Testis (tissue), 3 donors: ENCODE measurements around the gene ANGPTL4. TPM values are rescaled to one million over a fixed set of nuclear protein-coding genes. Genes with fewer than 3 reads are reported as not detected.
"Not testable (repeated sequence)": the region's sequence is repeated elsewhere in the genome, so short reads cannot be mapped to it uniquely, and the experiment has no call there.

ENCODE experiments used
- DNase-seq: peaks from one replicate; pipeline ENCODE4 v3.0.0-alpha.2; 2019
- H3K27ac ChIP-seq, 2 donors: fragments of 200-600 bp; sonication (generic); one replicate each; pipeline ENCODE4 v1.5.1; 2019
- H3K27me3 ChIP-seq: fragments of 200-600 bp; sonication (generic); one replicate; pipeline ENCODE4 v1.5.1; 2019
- H3K36me3 ChIP-seq: fragments of 200-600 bp; sonication (generic); one replicate; pipeline ENCODE4 v1.5.1; 2017; ENCODE audit warnings: low read depth; ENCODE audit errors: missing control alignments
- H3K4me1 ChIP-seq: fragments of 200-600 bp; sonication (generic); one replicate; pipeline ENCODE4 v1.5.1; 2019
- H3K4me3 ChIP-seq, 2 donors: fragments of 200-600 bp; sonication (generic); one replicate each; pipeline ENCODE4 v1.5.1; 2017 to 2019
- H3K9me3 ChIP-seq: fragments of 200-600 bp; sonication (generic); one replicate; pipeline ENCODE4 v1.5.1; 2017
- POLR2A ChIP-seq: fragments of 450-650 bp; IDR thresholded peaks from one replicate; pipeline ENCODE4 v1.6.1; 2017; ENCODE audit warnings: antibody characterized with exemption, mild to moderate bottlenecking, moderate library complexity
- WGBS, 2 donors: methylation state at CpG; one replicate each; pipeline ENCODE4 v1.1.5; 2018; 5-methylcytosine and 5-hydroxymethylcytosine counted together
- intact Hi-C: fragments of 100-400 bp; cut with DNase I; formaldehyde crosslinking; loops from one replicate; pipeline ENCODE4 v1.15.1; 2023; ENCODE audit warnings: low total_unique reads
- polyA plus RNA-seq: library from polyadenylated mRNA; stranded (reverse); fragments of 350-450 nt; fragmentation: Illumina TruSeq; extraction: RNeasy Lipid Tissue Mini Kit (QIAGEN cat#74804); gene quantifications from one replicate; pipeline ENCODE4 v1.2.3, GENCODE V29; 2014; ENCODE audit warnings: low read depth, low replicate concordance; ENCODE audit not compliant: insufficient read depth
- total RNA-seq, 2 donors: library from RNA; depleted of rRNA; stranded (reverse); fragments of >200 nt; gene quantifications; one replicate each; pipeline ENCODE4 v1.2.3, GENCODE V29; 2016
- TF ChIP-seq, protein P1 (sequence below), 3 experiments: fragments of 450-650 bp in 2 of 3; fragments of 200-600 bp in 1 of 3; sonication (generic) in 1 of 3; IDR thresholded peaks; one replicate each; pipeline ENCODE4 v1.5.1; 2016 to 2019; ENCODE audit warnings: antibody characterized with exemption in 3 of 3, mild to moderate bottlenecking in 2 of 3, moderate library complexity in 1 of 3

ANGPTL4 gene
- total and polyA plus RNA-seq, 3 donors from 2014 or later, result 10.0 to 18.5 (median 10.2) TPM

DNA sequence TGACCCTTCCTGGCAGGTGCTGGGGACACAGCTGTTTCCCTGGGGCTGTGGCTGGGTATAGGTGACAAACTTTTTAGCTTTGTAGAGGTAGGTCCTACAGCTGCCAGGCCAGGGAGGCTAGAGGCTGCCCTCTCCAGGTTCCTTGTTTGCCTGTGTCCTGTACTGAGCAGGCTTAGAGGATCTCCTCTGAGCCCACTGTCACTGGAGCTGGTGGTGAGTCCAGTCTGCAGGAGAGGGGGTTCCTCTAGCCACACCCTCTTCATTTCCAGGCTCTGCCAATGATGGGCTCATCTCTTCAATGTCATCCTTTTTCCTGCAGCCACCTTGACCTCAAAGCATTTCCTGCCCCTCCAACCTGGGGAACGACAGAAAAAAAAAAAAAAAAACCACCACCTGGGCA is 13.6 kb downstream of the ANGPTL4 start:
- no peaks in the 10 kb centered on the region for H3K9me3 ChIP-seq
- H3K36me3 ChIP-seq, result no peaks in the 10 kb centered on the region
- TF ChIP-seq, protein P1, sequence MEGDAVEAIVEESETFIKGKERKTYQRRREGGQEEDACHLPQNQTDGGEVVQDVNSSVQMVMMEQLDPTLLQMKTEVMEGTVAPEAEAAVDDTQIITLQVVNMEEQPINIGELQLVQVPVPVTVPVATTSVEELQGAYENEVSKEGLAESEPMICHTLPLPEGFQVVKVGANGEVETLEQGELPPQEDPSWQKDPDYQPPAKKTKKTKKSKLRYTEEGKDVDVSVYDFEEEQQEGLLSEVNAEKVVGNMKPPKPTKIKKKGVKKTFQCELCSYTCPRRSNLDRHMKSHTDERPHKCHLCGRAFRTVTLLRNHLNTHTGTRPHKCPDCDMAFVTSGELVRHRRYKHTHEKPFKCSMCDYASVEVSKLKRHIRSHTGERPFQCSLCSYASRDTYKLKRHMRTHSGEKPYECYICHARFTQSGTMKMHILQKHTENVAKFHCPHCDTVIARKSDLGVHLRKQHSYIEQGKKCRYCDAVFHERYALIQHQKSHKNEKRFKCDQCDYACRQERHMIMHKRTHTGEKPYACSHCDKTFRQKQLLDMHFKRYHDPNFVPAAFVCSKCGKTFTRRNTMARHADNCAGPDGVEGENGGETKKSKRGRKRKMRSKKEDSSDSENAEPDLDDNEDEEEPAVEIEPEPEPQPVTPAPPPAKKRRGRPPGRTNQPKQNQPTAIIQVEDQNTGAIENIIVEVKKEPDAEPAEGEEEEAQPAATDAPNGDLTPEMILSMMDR (IDR thresholded peaks at IDR 0.05), result no peak
- no peak for TF ChIP-seq POLR2A
- no peak overlapping the region for H3K4me3 ChIP-seq
- intact Hi-C loops, result no loop called here
- 37 to 64% methylated on average over 1 of the region's 1 CpG for WGBS, 2 donors
- peaks cover 10% of the 10 kb centered on the region for H3K4me1 ChIP-seq
- no peak overlapping the region for H3K27ac ChIP-seq
- no peak for DNase-seq
- H3K27me3 ChIP-seq, result no peaks in the 10 kb centered on the region

DNA sequence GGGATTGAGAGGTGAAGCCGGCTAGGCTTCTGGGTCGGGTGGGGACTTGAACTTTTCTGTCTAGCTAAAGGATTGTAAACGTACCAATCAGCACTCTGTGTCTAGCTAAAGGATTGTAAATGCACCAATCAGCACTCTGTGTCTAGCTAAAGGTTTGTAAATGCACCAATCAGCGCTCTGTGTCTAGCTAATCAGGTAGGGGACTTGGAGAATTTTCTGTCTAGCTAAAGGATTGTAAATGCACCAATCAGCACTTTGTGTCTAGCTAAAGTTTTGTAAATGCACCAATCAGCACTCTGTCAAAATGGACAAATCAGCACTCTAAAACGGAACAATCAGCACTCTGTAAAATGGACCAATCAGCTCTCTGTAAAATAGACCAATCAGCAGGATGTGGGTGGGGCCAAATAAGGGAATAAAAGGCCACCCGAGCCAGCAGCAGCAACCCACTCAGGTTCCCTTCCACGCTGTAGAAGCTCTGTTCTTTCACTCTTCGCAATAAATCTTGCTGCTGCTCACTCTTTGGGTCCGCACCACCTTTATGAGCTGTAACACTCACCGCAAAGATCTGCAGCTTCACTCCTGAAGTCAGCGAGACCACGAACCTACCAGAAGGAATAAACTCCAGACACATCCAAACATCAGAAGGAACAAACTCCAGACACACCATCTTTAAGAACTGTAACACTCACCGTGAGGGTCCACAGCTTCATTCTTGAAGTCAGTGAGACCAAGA is 15.4 kb downstream of the ANGPTL4 start:
- WGBS, 2 donors, result 95 to 96% methylated on average over 13 of the region's 13 CpGs
- H3K9me3 ChIP-seq, H3K4me3 ChIP-seq, DNase-seq, intact Hi-C loops, H3K27me3 ChIP-seq, H3K27ac ChIP-seq, H3K36me3 ChIP-seq, H3K4me1 ChIP-seq: not testable (repeated sequence)

DNA sequence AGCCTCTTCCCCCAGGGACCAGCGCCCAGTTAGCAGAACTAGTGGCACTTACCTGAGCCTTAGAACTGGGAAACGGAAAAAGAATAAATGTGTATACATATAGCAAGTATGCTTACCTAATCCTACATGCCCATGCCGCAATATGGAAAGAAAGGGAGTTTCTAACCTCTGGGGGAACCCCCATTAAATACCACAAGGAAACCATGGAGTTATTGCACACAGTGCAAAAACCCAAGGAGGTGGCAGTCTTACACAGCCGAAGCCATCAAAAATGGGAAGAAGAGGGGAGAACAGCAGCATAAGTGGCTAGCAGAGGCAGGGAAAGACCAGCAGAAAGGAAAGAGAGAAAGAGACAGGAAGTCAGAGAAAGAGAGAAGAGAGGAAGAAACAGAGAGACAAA is 20.6 kb downstream of the ANGPTL4 start:
- WGBS, 2 donors, result 90 to 94% methylated on average over 4 of the region's 4 CpGs
- H3K4me3 ChIP-seq, H3K4me1 ChIP-seq, H3K9me3 ChIP-seq, intact Hi-C loops, H3K27me3 ChIP-seq, H3K36me3 ChIP-seq, DNase-seq, H3K27ac ChIP-seq: not testable (repeated sequence)

DNA sequence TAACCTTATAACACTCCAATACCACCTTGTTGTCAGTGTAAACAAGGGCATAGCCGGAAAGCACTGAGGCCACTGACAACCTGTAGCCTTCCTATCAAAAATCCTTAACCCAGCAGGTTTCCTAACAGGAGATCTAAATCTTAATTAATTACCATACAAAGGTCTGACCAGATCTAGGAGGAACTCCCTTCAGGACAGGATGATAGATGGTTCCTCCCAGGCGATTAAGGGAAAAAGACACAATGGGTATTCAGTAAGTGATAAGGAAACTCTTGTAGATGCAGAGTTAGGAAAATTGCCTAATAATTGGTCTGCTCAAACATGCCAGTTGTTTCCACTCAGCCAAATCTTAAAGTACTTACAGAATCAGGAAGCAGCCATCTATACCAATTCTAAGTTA is 21.1 kb downstream of the ANGPTL4 start:
- H3K27me3 ChIP-seq, H3K4me1 ChIP-seq, H3K9me3 ChIP-seq, H3K27ac ChIP-seq, H3K4me3 ChIP-seq, intact Hi-C loops, H3K36me3 ChIP-seq, DNase-seq: not testable (repeated sequence)
- 71 to 75% methylated on average over 2 of the region's 2 CpGs for WGBS, 2 donors

DNA sequence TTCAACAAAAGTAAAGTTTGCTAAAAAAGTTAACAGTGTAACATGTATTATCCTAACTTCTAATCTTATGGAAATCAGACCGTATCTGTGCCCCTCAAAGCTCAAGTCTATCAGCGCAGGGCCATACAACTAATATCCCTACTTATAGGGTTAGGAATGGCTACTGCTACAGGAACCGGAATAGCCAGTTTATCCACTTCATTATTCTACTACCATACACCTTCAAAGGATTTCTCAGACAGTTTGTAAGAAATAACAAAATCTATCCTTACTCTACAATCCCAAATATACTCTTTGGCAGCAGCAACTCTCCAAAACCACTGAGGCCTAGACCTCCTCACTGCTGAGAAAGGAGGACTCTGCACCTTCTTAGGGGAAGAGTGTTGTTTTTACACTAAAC is 21.6 kb downstream of the ANGPTL4 start:
- intact Hi-C loops, H3K27ac ChIP-seq, H3K4me3 ChIP-seq, H3K9me3 ChIP-seq, H3K27me3 ChIP-seq, H3K4me1 ChIP-seq, DNase-seq, H3K36me3 ChIP-seq: not testable (repeated sequence)
- 87 to 93% methylated on average over 3 of the region's 3 CpGs for WGBS, 2 donors

DNA sequence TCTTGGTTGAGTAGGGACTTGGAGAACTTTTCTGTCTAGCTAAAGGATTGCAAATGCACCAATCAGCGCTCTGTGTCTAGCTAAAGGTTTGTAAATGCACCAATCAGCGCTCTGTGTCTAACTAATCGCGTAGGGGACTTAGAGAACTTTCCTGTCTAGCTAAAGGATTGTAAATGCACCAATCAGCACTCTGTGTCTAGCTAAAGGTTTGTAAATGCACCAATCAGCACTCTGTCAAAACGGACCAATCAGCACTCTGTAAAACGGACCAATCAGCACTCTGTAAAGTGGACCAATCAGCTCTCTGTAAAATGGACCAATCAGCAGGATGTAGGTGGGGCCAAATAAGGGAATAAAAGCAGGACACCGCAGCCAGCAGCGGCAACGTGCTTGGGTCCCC is 22.5 kb downstream of the ANGPTL4 start:
- H3K27ac ChIP-seq, H3K4me1 ChIP-seq, DNase-seq, H3K36me3 ChIP-seq, H3K27me3 ChIP-seq, H3K9me3 ChIP-seq, H3K4me3 ChIP-seq, intact Hi-C loops: not testable (repeated sequence)
- WGBS, 2 donors, result 82 to 92% methylated on average over 9 of the region's 9 CpGs

DNA sequence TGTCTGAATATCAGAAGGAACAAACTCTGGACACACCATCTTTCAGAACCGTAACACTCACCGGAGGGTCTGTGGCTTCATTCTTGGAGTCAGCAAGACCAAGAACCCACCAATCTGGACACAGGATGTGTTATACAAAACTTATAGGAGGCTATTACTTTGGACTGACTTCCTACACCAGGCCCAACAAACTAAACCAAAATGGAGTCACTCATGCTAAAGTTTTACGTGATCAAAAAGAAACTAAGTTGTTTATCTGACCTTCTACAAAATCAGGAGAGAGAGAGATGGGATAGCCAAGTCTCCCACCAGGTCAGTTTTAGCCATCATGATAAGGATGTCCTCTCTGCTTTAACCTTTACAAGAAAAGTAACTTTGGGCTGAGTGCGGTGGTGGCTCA is 23.0 kb downstream of the ANGPTL4 start:
- Histone ChIP-seq H3K36me3 (no peaks in the 10 kb centered on the region), H3K4me1 (peaks cover 12% of the 10 kb centered on the region), H3K27ac (no peak overlapping the region), H3K4me3 (no peak overlapping the region), H3K27me3 (no peaks in the 10 kb centered on the region), H3K9me3 (no peaks in the 10 kb centered on the region)
- intact Hi-C loops, result no loop called here
- 69 to 77% methylated on average over 4 of the region's 4 CpGs for WGBS, 2 donors
- no peak for TF ChIP-seq POLR2A
- TF ChIP-seq, protein P1 (IDR thresholded peaks at IDR 0.05), result no peak
- no peak for DNase-seq
